Kasumi-1 (cell line): ENCODE measurements around the gene UBALD1.
"Not testable (repeated sequence)": the region's sequence is repeated elsewhere in the genome, so short reads cannot be mapped to it uniquely, and the experiment has no call there.

Source experiments
- DNase-seq, 2 experiments: peaks; one replicate each; lab custom pipeline; 2025; lab: John Stamatoyannopoulos, UW

UBALD1 gene

GRCh38 chr16:4597174-4597573, 17.5 kb downstream of the UBALD1 start:
- DNase-seq = no peak

GRCh38 chr16:4594433-4595410, 20.0 kb downstream of the UBALD1 start:
- no peak for DNase-seq

GRCh38 chr16:4593086-4593485, 21.6 kb downstream of the UBALD1 start:
- DNase-seq = no peak

- no peak for DNase-seq
These were observed 22.8 kb downstream of the UBALD1 start for GRCh38 chr16:4591706-4592470.

GRCh38 chr16:4591191-4591590, 23.5 kb downstream of the UBALD1 start:
- DNase-seq = no peak

GRCh38 chr16:4588961-4589360, 25.7 kb downstream of the UBALD1 start:
- DNase-seq = no peak

- no peak for DNase-seq
These were observed 26.3 kb downstream of the UBALD1 start for GRCh38 chr16:4588386-4588785.

- no peak for DNase-seq
These were observed 28.4 kb downstream of the UBALD1 start for GRCh38 chr16:4586291-4586690.

- DNase-seq = no peak
These were observed 30.8 kb downstream of the UBALD1 start for GRCh38 chr16:4583906-4584305.

- DNase-seq = no peak
These were observed 34.4 kb downstream of the UBALD1 start for GRCh38 chr16:4580250-4580649.

GRCh38 chr16:4578961-4579530, 35.6 kb downstream of the UBALD1 start:
- no peak for DNase-seq

- DNase-seq = no peak
These were observed 38.7 kb downstream of the UBALD1 start for GRCh38 chr16:4576008-4576407.

- DNase-seq = peak; percentile 16 to 24
These were observed 39.6 kb downstream of the UBALD1 start for GRCh38 chr16:4574919-4575705.

GRCh38 chr16:4573926-4574325, 40.8 kb downstream of the UBALD1 start:
- DNase-seq = not testable (repeated sequence)

- DNase-seq = peak; percentile 0 to 1
These were observed 42.0 kb downstream of the UBALD1 start for GRCh38 chr16:4572715-4573114.

GRCh38 chr16:4570688-4571321, 43.9 kb downstream of the UBALD1 start:
- DNase-seq = peak in 1 of 2 experiments; percentile 7

GRCh38 chr16:4570086-4570485, 44.6 kb downstream of the UBALD1 start:
- DNase-seq = no peak

GRCh38 chr16:4566144-4566543, 48.5 kb downstream of the UBALD1 start:
- DNase-seq = no peak

GRCh38 chr16:4564661-4565267, 49.9 kb downstream of the UBALD1 start:
- no peak for DNase-seq

- DNase-seq = no peak
These were observed 53.1 kb downstream of the UBALD1 start for GRCh38 chr16:4561596-4561995.
